Right kidney (tissue), 9 donors: ENCODE measurements around the gene IL17C.

ENCODE experiments used
- DNase-seq: peaks from one replicate; pipeline ENCODE4 v3.0.0-alpha.2; 2016
- long read RNA-seq, 8 donors: transcript quantifications; one replicate each; lab custom pipeline, GENCODE V29; 2026

Gene IL17C, protein sequence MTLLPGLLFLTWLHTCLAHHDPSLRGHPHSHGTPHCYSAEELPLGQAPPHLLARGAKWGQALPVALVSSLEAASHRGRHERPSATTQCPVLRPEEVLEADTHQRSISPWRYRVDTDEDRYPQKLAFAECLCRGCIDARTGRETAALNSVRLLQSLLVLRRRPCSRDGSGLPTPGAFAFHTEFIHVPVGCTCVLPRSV
- long read RNA-seq, donor 1, result 0 reads
- long read RNA-seq, donor 2, result 0 reads
- long read RNA-seq, donor 3, result 0 reads
- long read RNA-seq, donor 4, result 0 reads
- long read RNA-seq, donor 5, partial matches to known transcripts, result 500 of 508 reads
- long read RNA-seq, donor 5, other reads (novel, unspliced or antisense), result 8 of 508 reads
- long read RNA-seq, donor 6, partial matches to known transcripts, result 96 of 413 reads
- long read RNA-seq, donor 6, other reads (novel, unspliced or antisense), result 317 of 413 reads
- long read RNA-seq, donor 7, result 0 reads
- long read RNA-seq, donor 8, partial matches to known transcripts, result 394 of 400 reads
- long read RNA-seq, donor 8, other reads (novel, unspliced or antisense), result 6 of 400 reads

DNA sequence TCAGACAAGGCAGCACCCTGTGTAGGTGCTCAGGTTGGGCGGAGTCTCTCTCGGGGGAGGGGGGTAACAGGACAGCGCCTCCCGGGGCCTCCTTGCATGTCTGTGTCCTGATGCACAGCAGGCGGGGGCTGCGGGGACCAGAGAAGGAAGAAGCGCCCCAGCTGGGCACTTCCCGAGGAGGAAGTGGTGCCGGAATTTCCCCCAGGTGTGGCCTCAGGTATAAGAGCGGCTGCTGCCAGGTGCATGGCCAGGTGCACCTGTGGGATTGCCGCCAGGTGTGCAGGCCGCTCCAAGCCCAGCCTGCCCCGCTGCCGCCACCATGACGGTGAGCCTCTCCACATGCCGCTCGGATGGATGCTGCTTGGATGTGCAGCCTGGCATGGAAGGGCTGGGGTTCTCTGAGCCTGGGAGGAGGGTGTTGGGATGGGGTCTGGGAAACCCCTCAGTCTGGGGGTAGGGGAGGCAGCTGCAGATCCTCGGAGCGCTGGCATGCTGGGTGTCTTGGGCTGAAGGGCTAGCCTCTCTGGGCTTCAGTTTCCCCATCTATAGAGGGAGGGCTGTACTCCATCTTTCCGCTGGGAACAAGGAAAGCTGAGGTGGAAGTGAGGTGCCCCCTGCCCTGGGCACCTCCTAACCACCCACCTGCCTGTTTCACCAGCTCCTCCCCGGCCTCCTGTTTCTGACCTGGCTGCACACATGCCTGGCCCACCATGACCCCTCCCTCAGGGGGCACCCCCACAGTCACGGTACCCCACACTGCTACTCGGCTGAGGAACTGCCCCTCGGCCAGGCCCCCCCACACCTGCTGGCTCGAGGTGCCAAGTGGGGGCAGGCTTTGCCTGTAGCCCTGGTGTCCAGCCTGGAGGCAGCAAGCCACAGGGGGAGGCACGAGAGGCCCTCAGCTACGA, at the start of gene IL17C:
TSS of gene IL17C (plus strand) at position 250 of the 908 bp plus-strand sequence. CDS start at position 320, 70 bp downstream.
- no peak for DNase-seq

DNA sequence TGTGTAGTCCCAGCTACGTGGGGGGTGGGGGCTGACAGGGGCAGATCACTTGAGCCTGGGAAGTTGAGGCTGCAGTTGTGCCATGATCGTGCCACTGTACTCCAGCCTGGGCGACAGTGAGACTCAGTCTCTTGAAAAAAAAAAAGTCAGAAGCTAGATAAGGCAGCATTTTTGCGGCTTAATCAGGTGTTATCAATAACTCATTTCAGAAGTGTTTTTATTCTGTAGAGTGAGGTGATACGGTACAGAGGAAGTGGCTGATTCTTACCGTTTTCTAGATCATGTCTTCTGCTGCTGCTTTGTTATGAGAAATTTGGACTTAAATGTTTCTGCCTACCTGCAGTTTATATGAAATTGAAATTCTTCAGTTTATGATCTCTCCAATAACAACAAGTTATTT, 49.6 kb upstream of the IL17C start:
- DNase-seq, result no peak

DNA sequence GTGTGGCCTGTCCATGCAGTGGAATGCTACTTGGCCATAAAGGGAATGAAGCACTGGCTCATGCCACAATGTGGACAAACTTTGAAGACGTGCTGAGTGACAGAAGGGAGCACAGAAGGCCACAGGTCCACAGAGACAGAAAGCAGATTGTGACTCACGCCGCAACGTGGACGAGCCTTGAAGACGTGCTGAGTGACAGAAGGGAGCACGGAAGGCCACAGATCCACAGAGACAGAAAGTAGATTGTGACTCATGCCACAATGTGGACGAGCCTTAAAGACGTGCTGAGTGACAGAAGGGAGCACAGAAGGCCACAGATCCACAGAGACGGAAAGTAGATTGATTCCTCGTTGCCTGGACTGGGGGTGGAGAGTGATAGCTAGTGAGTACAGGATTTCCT, 48.9 kb upstream of the IL17C start:
- DNase-seq, result no peak

DNA sequence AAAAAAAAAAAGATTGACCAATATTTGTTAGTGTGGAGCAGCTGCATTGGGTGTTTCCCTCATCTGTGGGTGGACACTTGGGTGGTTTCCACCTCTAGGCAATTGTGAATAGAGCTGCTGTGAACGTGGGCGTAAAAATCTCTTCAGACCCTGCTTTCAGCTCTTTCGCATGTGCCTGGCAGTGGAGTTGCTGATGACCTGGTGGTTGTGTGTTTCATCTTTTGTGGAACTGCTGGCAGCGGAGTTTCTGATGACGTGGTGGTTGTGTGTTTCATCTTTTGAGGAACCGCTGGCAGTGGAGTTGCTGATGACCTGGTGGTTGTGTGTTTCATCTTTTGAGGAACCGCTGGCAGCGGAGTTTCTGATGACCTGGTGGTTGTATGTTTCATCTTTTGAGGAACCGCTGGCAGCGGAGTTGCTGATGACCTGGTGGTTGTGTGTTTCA, 46.8 kb upstream of the IL17C start:
- DNase-seq, result no peak

DNA sequence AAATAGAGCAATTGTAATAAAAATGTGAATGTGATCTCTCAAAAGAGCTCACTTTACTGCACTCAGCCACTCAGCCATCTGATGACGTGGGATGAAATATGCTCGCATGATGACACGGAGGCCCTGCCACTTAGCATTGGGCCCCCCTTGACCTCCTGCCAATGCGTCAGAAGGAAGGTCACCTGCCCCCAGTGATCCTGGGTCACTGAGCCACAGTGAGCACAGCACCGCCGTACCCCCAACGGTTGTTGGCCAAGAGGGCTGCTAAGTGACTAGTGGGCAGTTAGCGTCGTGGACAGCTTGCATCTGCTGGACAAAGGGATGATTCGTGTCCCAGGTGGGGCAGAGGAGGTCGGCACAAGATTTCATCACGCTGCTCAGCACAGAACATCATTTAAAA, 45.3 kb upstream of the IL17C start:
- no peak for DNase-seq

DNA sequence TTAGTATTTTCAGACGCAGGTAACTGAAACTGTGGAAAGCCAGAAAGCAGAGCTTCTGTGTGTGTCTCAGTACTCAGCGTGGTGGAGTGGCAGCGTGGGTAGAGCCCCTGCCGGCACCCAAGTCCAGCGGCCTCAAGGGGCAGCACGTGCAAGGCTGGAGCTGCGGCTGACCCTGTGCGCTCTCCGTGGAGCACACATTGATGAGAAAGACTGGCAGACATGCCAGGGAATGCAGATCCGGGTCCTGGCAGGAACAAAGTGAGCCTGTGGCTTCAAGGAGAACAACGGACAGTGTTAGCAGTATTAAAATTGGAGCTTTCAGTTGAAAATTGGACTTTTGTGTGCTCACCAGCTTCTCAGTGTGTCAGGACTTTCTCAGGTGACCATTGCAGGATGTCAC, 44.9 kb upstream of the IL17C start:
- no peak for DNase-seq

DNA sequence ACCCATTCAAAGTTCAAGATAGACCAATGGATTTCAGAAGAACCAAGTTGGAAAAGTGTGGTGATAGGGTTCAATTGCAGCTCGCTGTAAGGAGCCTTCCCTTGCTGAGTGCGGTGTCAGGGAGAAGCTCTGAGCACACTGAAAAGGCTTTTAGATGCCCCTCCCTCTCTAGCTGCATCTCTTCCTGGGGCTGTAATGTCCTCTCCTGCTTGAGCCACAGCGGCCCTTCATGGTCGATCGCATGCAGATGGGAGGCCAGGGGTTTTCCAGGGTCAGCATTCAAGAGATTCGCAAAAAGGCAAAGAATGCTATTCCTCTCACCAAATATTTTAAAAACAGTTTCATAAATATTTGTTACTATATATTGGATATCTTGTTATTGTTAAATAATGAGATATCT, 44.5 kb upstream of the IL17C start:
- DNase-seq, result no peak

DNA sequence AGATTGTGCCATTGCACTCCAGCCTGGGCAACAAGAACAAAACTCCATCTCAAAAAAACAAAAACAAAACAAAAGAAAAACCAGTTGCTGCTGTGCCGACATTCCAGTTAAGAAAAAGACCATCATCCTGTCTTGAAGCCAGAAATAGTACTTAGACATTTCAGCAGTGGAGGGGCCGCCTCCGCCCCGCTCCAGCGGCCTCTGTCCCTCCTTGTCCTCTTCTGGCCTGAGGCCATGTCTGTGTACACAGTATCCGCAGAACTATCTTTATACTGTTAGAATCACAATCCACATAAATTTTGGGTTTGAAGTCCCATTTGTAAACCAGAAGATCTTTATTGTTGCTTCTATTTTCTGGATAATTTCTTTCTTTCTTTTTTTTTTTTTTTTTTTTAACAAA, 43.3 kb upstream of the IL17C start:
- no peak for DNase-seq

DNA sequence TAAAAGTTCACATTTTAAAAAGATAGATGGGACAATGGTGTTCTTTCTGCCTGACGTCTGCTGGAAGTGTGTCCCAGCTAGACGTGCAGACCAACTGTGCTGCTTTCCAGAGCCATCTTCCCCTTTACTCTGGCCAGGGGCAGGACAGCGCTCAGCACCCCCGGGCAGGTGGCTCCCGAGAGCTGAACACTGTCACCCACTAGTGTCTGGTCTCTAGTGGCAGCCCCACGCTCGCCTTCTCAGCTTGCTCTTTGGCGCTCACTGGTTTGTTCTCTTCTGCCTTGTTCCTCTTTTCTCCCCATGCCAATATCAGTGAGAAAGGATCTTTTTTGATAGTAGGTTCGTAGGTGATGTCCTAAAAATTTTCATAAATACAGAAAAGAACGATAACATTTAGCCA, 42.5 kb upstream of the IL17C start:
- no peak for DNase-seq

DNA sequence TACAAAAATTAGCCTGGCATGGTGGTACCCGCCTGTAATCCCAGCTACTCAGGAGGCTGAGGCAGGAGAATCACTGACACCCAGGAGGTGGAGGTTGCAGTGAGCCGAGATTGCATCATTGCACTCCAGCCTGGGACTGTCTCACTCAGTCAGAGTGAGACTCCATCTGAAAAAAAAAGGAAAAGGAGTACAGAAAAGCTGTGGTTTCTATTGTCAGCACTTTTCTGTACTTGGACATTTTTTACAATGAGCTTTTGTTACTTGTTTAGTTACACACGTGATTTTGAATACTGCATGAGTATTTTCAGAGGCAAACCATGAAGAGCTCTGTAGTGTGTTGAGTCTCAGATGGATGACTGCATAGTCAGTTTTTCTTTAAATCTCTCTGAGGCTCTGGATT, 41.9 kb upstream of the IL17C start:
- no peak for DNase-seq

DNA sequence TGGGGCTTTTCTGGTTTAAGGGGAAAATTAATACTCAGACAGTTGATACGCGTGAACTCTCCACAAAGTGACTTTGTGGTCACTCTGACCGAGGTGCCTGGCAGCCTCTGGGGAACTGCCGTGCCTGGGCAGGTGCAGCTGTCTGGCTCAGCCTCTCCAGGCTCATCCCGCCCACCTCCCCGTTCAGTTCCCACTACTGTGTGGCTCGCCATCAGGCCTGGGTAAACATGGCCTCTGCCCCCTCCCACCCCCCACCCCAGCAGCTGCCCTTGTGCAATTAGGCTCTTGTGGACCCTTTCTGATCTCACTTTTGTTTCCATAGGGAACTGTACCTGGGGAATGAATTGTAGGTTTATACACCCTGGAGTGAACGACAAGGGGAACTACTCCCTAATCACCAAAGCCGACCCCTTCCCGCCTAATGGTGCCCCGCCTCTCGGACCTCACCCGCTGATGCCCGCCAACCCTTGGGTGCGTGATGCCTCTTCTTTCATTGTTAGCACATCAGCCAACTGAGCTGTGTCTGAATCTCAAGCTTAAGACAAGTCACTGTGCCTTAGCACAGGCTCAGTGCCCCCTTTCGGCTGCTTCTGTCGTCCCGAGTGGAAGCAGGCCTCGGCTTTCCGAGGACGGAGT, 40.4 kb upstream of the IL17C start:
- DNase-seq, result no peak

DNA sequence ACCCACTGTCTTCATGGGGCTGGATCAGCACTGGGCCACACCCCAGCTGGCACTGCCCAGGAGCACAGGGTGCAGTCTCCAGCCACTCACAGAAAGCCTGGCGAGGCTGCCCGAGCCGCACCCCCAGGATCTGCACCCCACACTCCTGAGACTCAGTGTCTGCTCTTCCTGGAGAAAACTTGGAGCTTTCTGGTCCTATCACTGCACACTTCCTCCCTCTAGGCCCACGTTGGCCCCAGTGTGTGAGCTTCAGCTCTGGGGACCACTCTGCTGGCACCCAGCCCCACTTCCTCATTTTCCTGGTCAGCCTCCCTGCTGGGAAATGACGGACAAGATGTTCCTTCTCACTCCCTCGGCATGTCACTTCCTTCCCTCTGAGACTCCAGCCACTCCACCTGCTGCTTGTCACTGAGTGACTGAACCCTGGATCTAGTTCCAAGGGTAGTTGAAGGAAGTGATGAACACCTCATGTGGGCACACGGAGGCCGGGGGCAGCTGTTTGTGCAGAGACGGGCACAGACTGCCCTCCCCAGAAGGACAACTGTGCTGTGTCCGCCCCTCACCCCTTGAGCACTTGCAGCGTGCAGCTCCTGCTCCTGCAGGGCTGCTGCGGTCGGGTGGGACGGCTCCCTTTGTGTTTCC, 39.2 kb upstream of the IL17C start:
- no peak for DNase-seq

DNA sequence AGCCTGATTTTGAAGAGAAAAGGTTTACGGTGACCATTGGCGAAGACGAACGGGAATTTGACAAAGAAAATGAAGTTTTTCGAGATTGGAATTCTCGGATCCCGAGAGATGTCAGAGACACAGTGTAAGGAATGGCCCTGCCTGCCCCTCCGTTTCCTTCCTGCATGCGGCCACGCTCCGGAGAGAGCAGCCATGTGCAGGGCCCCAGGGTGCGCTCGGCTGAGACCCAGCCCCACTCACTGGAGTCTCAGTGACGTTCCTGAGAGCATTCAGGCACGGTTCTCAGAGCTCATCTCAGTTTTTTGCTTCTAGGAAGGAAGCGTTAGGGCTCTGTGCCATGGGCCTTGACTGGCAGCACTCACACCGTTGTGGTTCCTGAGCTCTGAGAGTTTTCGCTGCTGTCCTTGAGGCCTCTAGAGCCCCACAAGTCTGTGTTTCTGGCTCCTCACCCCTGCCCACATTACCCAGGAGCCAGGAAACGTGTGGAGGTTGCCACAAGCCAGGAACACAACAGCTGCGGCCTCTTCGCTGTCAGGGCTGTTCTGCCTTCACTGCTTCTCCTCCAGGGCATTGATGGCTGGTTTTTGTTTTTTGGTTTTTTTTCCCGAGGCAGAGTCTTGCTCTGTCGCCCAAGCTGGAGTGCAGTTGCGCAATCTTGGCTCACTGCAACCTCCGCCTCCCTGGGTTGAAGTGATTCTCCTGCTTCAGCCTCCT, 38.4 kb upstream of the IL17C start:
- no peak for DNase-seq

DNA sequence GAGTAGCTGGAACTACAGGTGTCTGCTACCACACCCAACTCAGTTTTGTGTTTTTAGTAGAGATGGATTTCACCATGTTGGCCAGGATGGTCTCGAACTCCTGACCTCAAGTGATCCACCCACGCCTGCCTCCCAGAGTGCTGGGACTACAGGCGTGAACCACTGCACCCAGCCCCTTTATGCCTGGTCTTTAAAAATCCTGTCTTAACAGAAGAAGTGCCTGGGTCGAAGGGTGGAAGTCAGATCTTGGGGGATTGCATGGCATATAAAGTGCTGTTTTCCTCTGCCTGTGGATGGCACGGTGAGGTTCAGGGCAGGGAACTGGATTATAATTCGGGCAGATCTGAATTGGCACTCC, 37.9 kb upstream of the IL17C start:
- no peak for DNase-seq

DNA sequence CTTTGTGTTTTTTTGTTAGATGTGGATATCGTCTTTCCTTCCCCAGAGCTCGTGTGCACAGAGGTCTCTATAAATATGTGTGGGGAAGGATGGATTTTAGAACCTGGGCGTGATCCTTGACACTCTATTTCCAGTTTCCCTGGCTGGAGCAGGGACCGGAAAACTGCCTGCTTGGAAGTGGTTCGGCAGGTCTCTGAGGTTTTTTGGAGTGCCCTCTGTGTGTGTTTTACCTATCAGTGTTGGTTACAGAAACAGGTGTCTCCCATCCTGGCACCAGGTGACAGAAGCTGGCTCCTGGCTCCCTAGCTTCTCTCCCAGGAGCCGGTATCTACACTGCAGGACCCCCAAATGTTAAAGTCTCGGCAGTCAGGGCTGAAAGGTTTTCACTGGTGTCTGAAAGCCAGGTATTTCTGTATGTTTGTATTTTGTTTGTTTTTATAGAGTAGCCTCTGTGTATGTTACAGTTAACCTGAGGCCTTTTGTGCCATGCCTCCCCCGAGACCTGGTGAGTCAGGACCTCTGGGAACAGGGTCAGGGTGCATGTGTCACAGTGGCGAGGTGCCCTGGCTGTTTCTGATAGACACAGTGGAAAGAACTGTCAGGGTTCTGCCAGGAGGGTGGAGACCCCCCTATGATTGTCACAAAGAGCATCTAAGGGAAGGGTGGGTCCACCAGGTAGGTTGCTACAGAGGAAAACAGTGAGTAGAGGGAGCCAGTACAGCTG, 36.9 kb upstream of the IL17C start:
- no peak for DNase-seq

DNA sequence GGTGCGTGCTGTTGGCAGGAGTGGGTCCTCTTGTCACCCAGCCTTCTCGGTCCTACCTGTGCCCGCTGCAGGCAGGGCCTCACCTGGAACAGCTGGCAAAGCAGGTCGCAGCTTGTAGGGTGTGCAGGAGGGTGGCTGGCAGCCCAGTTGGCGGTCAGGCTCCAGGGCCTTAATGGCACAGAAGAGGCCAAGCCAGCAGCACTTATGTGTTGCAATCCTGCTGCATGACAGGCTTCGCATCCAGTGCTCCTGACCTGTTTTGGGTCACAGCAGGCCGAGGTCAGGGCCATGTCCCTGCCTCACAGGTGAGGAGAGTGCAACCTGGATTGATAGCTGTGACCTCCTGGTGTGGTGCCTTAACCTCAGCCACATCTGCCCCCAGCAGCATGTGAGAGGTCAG, 36.3 kb upstream of the IL17C start:
- DNase-seq, result no peak

DNA sequence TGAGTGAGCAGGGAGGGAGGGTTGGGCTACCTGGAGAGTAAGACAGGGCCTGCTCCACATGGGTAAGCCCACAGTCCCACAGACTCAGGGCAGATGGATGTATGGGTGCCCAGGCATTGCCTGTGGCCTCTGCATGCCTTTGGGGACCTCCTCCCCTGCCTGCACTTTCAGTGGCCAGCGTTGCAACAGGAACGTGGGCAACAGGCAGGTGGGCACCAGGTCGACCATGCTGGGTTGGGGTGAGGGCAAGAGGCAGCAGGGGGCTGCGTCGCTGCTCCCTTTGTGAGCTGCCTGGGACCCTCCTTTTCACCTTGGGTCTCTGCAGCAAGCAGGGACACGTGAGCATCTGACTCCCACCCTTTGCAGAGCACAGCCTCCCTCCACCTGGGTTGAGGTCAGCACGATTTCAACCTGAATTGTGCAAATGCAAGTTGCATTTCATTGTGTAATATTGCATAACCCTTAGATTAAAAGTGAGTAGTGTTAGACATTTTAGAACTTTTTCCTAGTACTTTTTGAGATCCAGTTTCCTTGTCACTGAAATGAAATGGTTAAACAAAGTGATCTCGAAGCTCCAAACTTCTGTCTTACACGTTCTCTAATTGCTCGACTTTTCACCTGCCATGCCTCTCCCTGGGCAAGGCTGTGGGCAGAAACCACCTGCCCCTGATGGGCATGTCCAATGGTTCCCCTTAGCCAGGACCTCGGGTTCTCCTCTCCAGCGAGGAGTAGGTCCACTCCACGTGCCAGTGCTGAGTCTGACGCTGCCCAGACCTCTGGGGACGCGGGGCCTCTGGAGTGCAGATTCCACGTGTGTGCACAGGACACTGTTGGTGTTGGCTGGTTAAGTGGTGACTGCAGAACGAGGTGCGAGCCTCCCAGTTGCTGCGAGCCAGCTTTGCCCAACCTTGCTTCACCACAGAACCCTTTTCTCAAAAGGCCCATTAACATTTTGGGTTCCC, 32.9 kb upstream of the IL17C start:
- no peak for DNase-seq

DNA sequence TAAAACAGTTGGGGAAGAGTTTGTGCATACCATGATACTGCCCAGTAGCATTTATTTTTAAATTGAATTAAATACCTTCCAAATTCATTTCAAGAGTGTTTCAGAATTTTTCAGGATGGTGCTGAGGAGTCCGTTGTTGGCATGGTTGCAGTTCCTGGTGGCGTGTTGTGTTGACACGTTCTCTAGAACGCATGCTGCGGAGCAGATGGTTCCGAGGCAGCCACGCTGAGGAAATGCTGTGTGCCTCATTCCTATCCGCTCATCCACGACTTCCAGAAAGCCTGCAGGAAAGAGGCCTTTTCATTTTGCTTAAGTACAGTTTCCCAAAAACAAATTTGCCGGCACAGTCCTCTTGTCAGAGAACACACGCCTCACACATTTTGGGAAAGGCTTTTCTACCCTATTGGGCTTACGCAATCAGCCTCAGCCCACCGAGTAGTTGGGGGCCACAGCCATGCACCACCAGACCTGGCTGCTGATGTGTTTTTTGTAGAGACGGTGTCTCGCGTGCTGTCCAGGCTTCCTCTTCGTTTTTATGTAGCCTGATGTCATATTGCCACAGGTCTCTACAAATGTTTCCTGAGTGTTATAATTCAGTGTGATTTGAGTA, 32.1 kb upstream of the IL17C start:
- no peak for DNase-seq

DNA sequence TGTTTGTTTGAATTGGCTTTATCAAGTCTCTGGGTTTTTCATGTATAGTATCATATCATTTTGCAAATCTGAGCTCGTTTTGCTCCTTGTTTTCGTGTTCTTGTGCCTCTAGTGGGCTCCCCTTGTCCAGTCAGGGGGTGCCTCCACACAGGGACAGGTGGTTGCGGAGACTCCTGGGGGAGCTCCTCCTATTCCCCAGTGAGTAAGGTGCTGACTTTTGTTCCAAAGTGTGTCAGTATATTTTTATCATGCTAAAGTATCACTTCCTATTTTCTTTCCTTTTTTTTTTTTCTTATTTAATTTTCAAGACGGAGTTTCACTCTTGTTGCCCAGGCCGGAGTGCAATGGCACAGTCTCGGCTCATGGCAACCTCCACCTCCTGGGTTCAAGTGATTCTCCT, 30.3 kb upstream of the IL17C start:
- DNase-seq, result no peak
